Stimulated activated CD4-positive, alpha-beta T cell treated with anti-CD3 and anti-CD28 coated beads, Interleukin-2, amount 100 ng/mL, for 24 hours (primary cell): ENCODE results near the gene RAD51B.

Experiments
- DNase-seq, 2 donors: peaks; one replicate each; pipeline ENCODE4 v3.0.0-alpha.2; 2020

Gene RAD51B

GRCh38 chr14:67835596-67835995, 16.0 kb downstream of the RAD51B start:
- no peak for DNase-seq

GRCh38 chr14:67837011-67837624, 17.5 kb downstream of the RAD51B start:
- DNase-seq, result peak; percentile 39 to 53

- no peak for DNase-seq
These were observed 26.5 kb downstream of the RAD51B start for GRCh38 chr14:67846029-67846610.

GRCh38 chr14:67850066-67850830, 30.7 kb downstream of the RAD51B start:
- DNase-seq, result no peak

GRCh38 chr14:67851785-67852410, 32.3 kb downstream of the RAD51B start:
- no peak for DNase-seq

- no peak for DNase-seq
These were observed 33.5 kb downstream of the RAD51B start for GRCh38 chr14:67852926-67853604.

- no peak for DNase-seq
These were observed 34.1 kb downstream of the RAD51B start for GRCh38 chr14:67853715-67854114.

GRCh38 chr14:67856827-67857226, 37.2 kb downstream of the RAD51B start:
- no peak for DNase-seq

GRCh38 chr14:67857778-67858350, 38.3 kb downstream of the RAD51B start:
- no peak for DNase-seq

- no peak for DNase-seq
These were observed 39.7 kb downstream of the RAD51B start for GRCh38 chr14:67859169-67859749.

- DNase-seq, result no peak
These were observed 43.6 kb downstream of the RAD51B start for GRCh38 chr14:67863223-67863622.

- no peak for DNase-seq
These were observed 55.8 kb downstream of the RAD51B start for GRCh38 chr14:67875175-67876006.

- no peak for DNase-seq
These were observed 59.4 kb downstream of the RAD51B start for GRCh38 chr14:67879026-67879425.

GRCh38 chr14:67881225-67881624, 61.6 kb downstream of the RAD51B start:
- DNase-seq, result no peak

- no peak for DNase-seq
These were observed 63.5 kb downstream of the RAD51B start for GRCh38 chr14:67882986-67883555.

- DNase-seq, result no peak
These were observed 64.1 kb downstream of the RAD51B start for GRCh38 chr14:67883717-67884116.

- no peak for DNase-seq
These were observed 66.6 kb downstream of the RAD51B start for GRCh38 chr14:67886191-67886590.

- DNase-seq, result no peak
These were observed 67.9 kb downstream of the RAD51B start for GRCh38 chr14:67887478-67887877.

- no peak for DNase-seq
These were observed 69.9 kb downstream of the RAD51B start for GRCh38 chr14:67889455-67889854.

GRCh38 chr14:67892466-67893100, 73.0 kb downstream of the RAD51B start:
- DNase-seq, result no peak

GRCh38 chr14:67900231-67900630, 80.7 kb downstream of the RAD51B start:
- no peak for DNase-seq
